WTC11 (cell line): ENCODE data around the gene ARHGAP6. TPM values are rescaled to one million over a fixed set of nuclear protein-coding genes. Genes with fewer than 3 reads are reported as not detected.

Experiments used
- ATAC-seq: fragments of 200-7000 bp; cut with Tn5 transposase; 2 replicates; pipeline ENCODE4 v1.10.0; 2021; ENCODE audit warnings: mild to moderate bottlenecking, moderate library complexity
- CTCF ChIA-PET: fragments of 300-600 bp; sonication (Branson Sonifier 250); formaldehyde crosslinking; loops from one replicate; lab custom pipeline; 2021; ENCODE audit warnings: antibody characterized with exemption; lab: Charles Lee
- POLR2A ChIA-PET: fragments of 350-600 bp; sonication (Branson Sonifier 250); formaldehyde crosslinking; loops from one replicate; lab custom pipeline; 2021; ENCODE audit warnings: antibody characterized with exemption; lab: Charles Lee
- DNase-seq: peaks from one replicate; pipeline ENCODE4 v3.0.0; 2021; ENCODE audit warnings: low spot score
- H3K27ac Mint-ChIP-seq: 2 replicates; pipeline ENCODE4 v1.8.0; 2021; ENCODE audit warnings: mixed read lengths
- H3K27me3 Mint-ChIP-seq: 2 replicates; pipeline ENCODE4 v1.8.0; 2021; ENCODE audit warnings: low read depth, mild to moderate bottlenecking, moderate library complexity, mixed read lengths
- H3K36me3 Mint-ChIP-seq: 2 replicates; pipeline ENCODE4 v1.8.0; 2021; ENCODE audit warnings: mixed read lengths
- H3K4me1 Mint-ChIP-seq: 2 replicates; pipeline ENCODE4 v1.8.0; 2022; ENCODE audit warnings: mixed read lengths
- H3K4me3 Mint-ChIP-seq: 2 replicates; pipeline ENCODE4 v1.8.0; 2021; ENCODE audit warnings: mild to moderate bottlenecking, moderate library complexity, mixed read lengths
- H3K9me3 Mint-ChIP-seq: 2 replicates; pipeline ENCODE4 v1.8.0; 2021; ENCODE audit warnings: mixed read lengths
- EMX1 ChIP-seq: fragments of 250-450 bp; sonication (Bioruptor Pico); IDR thresholded peaks from 2 replicates; pipeline ENCODE4 v1.8.0; 2021; ENCODE audit warnings: mild to moderate bottlenecking
- FOXP1 ChIP-seq: sonication (generic); formaldehyde crosslinking; IDR thresholded peaks from 2 replicates; pipeline ENCODE4 v1.8.0; 2022; ENCODE audit warnings: missing genetic modification reagents, mild to moderate bottlenecking, moderate library complexity, borderline replicate concordance
- IRF2 ChIP-seq: sonication (generic); formaldehyde crosslinking; IDR thresholded peaks from 2 replicates; pipeline ENCODE4 v1.8.0; 2022; ENCODE audit warnings: low read depth, missing genetic modification reagents, borderline replicate concordance
- JUN ChIP-seq: sonication (generic); formaldehyde crosslinking; IDR thresholded peaks from 2 replicates; pipeline ENCODE4 v1.8.0; 2023; ENCODE audit warnings: mild to moderate bottlenecking, missing genetic modification reagents
- NR1H2 ChIP-seq: sonication (generic); formaldehyde crosslinking; IDR thresholded peaks from 2 replicates; pipeline ENCODE4 v1.9.0; 2021; ENCODE audit warnings: mild to moderate bottlenecking, moderate library complexity, missing genetic modification reagents
- NR3C1 ChIP-seq: sonication (generic); formaldehyde crosslinking; conservative IDR thresholded peaks from 2 replicates; pipeline ENCODE4 v1.8.1; 2023; ENCODE audit warnings: low read depth, mild to moderate bottlenecking, missing genetic modification reagents
- PRRX2 ChIP-seq: fragments of 250-450 bp; sonication (Bioruptor Pico); IDR thresholded peaks from 2 replicates; pipeline ENCODE4 v1.8.0; 2021; ENCODE audit warnings: mild to moderate bottlenecking
- TCF7 ChIP-seq: sonication (generic); formaldehyde crosslinking; IDR thresholded peaks from 2 replicates; pipeline ENCODE4 v1.8.0; 2022; ENCODE audit warnings: mild to moderate bottlenecking, low read depth, missing genetic modification reagents, moderate library complexity
- TP53 ChIP-seq: sonication (generic); formaldehyde crosslinking; IDR thresholded peaks from 2 replicates; pipeline ENCODE4 v1.8.1; 2023; ENCODE audit warnings: mild to moderate bottlenecking, missing genetic modification reagents
- ZMAT4 ChIP-seq: fragments of 250-450 bp; sonication (Bioruptor Pico); IDR thresholded peaks from 2 replicates; pipeline ENCODE4 v1.9.0; 2021; ENCODE audit warnings: mild to moderate bottlenecking
- ZNF232 ChIP-seq: sonication (generic); formaldehyde crosslinking; IDR thresholded peaks from 2 replicates; pipeline ENCODE4 v1.8.0; 2022; ENCODE audit warnings: mild to moderate bottlenecking, missing genetic modification reagents
- ZNF396 ChIP-seq: fragments of 250-450 bp; sonication (Bioruptor Pico); IDR thresholded peaks from 2 replicates; pipeline ENCODE4 v1.8.0; 2021; ENCODE audit warnings: mild to moderate bottlenecking, moderate library complexity, borderline replicate concordance
- ZNF425 ChIP-seq: fragments of 250-450 bp; sonication (Bioruptor Pico); conservative IDR thresholded peaks from 2 replicates; pipeline ENCODE4 v1.9.0; 2021; ENCODE audit warnings: mild to moderate bottlenecking
- total RNA-seq: library from RNA; stranded (reverse); gene quantifications from 3 replicates; pipeline ENCODE4 v1.2.3, GENCODE V29; 2021
- TF ChIP-seq, protein P1 (sequence below): sonication (generic); formaldehyde crosslinking; IDR thresholded peaks from 2 replicates; pipeline ENCODE4 v1.8.1; 2023; ENCODE audit warnings: mild to moderate bottlenecking, moderate library complexity, missing genetic modification reagents
- TF ChIP-seq, protein P2 (sequence below): sonication (generic); formaldehyde crosslinking; IDR thresholded peaks from 2 replicates; pipeline ENCODE4 v1.8.1; 2022; ENCODE audit warnings: mild to moderate bottlenecking, moderate library complexity, missing genetic modification reagents
- TF ChIP-seq, protein P3 (sequence below): sonication (generic); formaldehyde crosslinking; IDR thresholded peaks from 2 replicates; pipeline ENCODE4 v1.8.1; 2022; ENCODE audit warnings: missing genetic modification reagents, borderline replicate concordance
- TF ChIP-seq, protein P4 (sequence below): sonication (generic); formaldehyde crosslinking; IDR thresholded peaks from 2 replicates; pipeline ENCODE4 v1.8.1; 2022; ENCODE audit warnings: mild to moderate bottlenecking, missing genetic modification reagents, moderate library complexity, borderline replicate concordance
- TF ChIP-seq, protein P5 (sequence below): sonication (generic); formaldehyde crosslinking; conservative IDR thresholded peaks from 2 replicates; pipeline ENCODE4 v1.8.1; 2023; ENCODE audit warnings: mild to moderate bottlenecking, low read depth, missing genetic modification reagents, moderate library complexity

Gene ARHGAP6
- total RNA-seq, 1 experiment from 2014 or later = 1.0 TPM

DNA sequence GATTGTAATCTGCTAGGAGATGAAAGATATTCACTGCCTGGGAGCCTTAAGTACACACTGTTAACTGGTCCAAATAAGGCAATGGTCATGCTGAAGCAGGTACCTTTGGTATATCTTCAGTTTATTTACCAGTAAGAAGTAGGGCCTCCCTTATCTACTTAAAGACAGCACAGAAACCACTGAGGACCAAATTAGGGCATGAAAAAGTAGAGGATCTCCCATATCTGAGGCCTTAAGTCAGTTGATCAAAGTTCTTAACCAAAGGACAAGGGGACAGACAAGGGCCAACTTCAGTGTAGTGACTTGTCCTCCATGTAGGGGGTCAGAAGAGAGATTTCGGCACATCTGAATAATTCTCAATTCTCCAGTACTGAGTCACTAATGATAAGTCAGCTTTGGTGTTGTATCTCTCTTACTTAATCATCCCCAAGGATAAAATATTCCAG is 313.4 kb downstream of the ARHGAP6 start:
- TF ChIP-seq ZNF232 (no peak), ZNF396 (CRISPR knock-in tag) (no peak), NR3C1 (CRISPR knock-in tag) (no peak), IRF2 (no peak), TP53 (CRISPR knock-in tag) (no peak), ZMAT4 (no peak), EMX1 (no peak), PRRX2 (no peak), FOXP1 (no peak), JUN (CRISPR knock-in tag) (no peak), ZNF425 (CRISPR knock-in tag) (no peak), TCF7 (no peak), NR1H2 (no peak)
- TF ChIP-seq, protein P1, sequence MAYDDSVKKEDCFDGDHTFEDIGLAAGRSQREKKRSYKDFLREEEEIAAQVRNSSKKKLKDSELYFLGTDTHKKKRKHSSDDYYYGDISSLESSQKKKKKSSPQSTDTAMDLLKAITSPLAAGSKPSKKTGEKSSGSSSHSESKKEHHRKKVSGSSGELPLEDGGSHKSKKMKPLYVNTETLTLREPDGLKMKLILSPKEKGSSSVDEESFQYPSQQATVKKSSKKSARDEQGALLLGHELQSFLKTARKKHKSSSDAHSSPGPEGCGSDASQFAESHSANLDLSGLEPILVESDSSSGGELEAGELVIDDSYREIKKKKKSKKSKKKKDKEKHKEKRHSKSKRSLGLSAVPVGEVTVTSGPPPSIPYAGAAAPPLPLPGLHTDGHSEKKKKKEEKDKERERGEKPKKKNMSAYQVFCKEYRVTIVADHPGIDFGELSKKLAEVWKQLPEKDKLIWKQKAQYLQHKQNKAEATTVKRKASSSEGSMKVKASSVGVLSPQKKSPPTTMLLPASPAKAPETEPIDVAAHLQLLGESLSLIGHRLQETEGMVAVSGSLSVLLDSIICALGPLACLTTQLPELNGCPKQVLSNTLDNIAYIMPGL = no peak
- TF ChIP-seq, protein P2, sequence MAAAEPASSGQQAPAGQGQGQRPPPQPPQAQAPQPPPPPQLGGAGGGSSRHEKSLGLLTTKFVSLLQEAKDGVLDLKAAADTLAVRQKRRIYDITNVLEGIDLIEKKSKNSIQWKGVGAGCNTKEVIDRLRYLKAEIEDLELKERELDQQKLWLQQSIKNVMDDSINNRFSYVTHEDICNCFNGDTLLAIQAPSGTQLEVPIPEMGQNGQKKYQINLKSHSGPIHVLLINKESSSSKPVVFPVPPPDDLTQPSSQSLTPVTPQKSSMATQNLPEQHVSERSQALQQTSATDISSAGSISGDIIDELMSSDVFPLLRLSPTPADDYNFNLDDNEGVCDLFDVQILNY = no peak
- TF ChIP-seq, protein P3, sequence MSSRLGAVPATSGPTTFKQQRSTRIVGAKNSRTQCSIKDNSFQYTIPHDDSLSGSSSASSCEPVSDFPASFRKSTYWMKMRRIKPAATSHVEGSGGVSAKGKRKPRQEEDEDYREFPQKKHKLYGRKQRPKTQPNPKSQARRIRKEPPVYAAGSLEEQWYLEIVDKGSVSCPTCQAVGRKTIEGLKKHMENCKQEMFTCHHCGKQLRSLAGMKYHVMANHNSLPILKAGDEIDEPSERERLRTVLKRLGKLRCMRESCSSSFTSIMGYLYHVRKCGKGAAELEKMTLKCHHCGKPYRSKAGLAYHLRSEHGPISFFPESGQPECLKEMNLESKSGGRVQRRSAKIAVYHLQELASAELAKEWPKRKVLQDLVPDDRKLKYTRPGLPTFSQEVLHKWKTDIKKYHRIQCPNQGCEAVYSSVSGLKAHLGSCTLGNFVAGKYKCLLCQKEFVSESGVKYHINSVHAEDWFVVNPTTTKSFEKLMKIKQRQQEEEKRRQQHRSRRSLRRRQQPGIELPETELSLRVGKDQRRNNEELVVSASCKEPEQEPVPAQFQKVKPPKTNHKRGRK (CRISPR knock-in tag) = no peak
- TF ChIP-seq, protein P4, sequence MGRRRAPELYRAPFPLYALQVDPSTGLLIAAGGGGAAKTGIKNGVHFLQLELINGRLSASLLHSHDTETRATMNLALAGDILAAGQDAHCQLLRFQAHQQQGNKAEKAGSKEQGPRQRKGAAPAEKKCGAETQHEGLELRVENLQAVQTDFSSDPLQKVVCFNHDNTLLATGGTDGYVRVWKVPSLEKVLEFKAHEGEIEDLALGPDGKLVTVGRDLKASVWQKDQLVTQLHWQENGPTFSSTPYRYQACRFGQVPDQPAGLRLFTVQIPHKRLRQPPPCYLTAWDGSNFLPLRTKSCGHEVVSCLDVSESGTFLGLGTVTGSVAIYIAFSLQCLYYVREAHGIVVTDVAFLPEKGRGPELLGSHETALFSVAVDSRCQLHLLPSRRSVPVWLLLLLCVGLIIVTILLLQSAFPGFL = no peak
- TF ChIP-seq, protein P5, sequence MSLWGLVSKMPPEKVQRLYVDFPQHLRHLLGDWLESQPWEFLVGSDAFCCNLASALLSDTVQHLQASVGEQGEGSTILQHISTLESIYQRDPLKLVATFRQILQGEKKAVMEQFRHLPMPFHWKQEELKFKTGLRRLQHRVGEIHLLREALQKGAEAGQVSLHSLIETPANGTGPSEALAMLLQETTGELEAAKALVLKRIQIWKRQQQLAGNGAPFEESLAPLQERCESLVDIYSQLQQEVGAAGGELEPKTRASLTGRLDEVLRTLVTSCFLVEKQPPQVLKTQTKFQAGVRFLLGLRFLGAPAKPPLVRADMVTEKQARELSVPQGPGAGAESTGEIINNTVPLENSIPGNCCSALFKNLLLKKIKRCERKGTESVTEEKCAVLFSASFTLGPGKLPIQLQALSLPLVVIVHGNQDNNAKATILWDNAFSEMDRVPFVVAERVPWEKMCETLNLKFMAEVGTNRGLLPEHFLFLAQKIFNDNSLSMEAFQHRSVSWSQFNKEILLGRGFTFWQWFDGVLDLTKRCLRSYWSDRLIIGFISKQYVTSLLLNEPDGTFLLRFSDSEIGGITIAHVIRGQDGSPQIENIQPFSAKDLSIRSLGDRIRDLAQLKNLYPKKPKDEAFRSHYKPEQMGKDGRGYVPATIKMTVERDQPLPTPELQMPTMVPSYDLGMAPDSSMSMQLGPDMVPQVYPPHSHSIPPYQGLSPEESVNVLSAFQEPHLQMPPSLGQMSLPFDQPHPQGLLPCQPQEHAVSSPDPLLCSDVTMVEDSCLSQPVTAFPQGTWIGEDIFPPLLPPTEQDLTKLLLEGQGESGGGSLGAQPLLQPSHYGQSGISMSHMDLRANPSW (CRISPR knock-in tag) = no peak
- ATAC-seq (no peak), DNase-seq (no peak)
- Mint-ChIP-seq H3K4me1 (no peaks in the 10 kb centered on the region), H3K36me3 (no peaks in the 10 kb centered on the region), H3K9me3 (no peaks in the 10 kb centered on the region), H3K27ac (no peak overlapping the region), H3K4me3 (no peak overlapping the region), H3K27me3 (peaks cover 6% of the 10 kb centered on the region)
- CTCF ChIA-PET = no interaction called here
- POLR2A ChIA-PET = no interaction called here
